Natural killer cell (primary cell): ENCODE measurements around the gene SCD. TPM values are rescaled to one million over a fixed set of nuclear protein-coding genes. Genes with fewer than 3 reads are reported as not detected.

Experiments
- total RNA-seq, 4 donors: library from RNA; stranded (reverse); fragments of 120-200 nt in 1 of 4; gene quantifications; one replicate each; pipeline versions ENCODE4 v1.2.3 to v1.2.4, GENCODE V29; 2013 to 2022

The SCD gene
- total RNA-seq, 3 donors from 2014 or later (not counting 1 experiment from before 2014, with no cell fraction given) = 3.5 to 10.1 (median 3.8) TPM

Other genes starting within 250 kb of the SCD start
- 1 to 10 TPM; 3.9 to 6.9 (median 5.1) TPM for gene ERLIN1, start 161.2 kb upstream of the SCD start, total RNA-seq
- 10 to 100 TPM; 23.7 to 33.6 (median 33.3) TPM for gene CHUK, start 117.6 kb upstream of the SCD start, total RNA-seq
- gene CWF19L1, start 79.6 kb upstream of the SCD start, total RNA-seq = 10 to 100 TPM; 52.5 to 58.0 (median 54.8) TPM
- gene BLOC1S2, start 60.6 kb upstream of the SCD start, total RNA-seq = 10 to 100 TPM; 36.7 to 63.7 (median 60.4) TPM
- not detected for gene PKD2L1, start 17.0 kb upstream of the SCD start, total RNA-seq
- gene WNT8B, start 115.8 kb downstream of the SCD start, total RNA-seq = not detected
- 10 to 100 TPM; 32.6 to 38.6 (median 38.1) TPM for gene SEC31B, start 172.6 kb downstream of the SCD start, total RNA-seq
- gene NDUFB8, start 182.6 kb downstream of the SCD start, total RNA-seq = 100 to 1,000 TPM; 113 to 151 (median 137) TPM
- 10 to 100 TPM; 52.0 to 66.4 (median 58.7) TPM for gene HIF1AN, start 188.7 kb downstream of the SCD start, total RNA-seq